ENCODE results near the gene GXYLT1. TPM values are rescaled to one million over a fixed set of nuclear protein-coding genes. Genes with fewer than 3 reads are reported as not detected.

GXYLT1 gene
- total RNA-seq, 1 donor from 2014 or later = 5.4 TPM

GRCh38 chr12:42163913-42164312, 19.2 kb upstream of the GXYLT1 start:
- intact Hi-C loops (cut with micrococcal nuclease) = no loop called here
- no peak for DNase-seq
- H3K27me3 ChIP-seq (ENCODE audit: low read depth) = no peaks in the 10 kb centered on the region
- TF ChIP-seq, protein P1, sequence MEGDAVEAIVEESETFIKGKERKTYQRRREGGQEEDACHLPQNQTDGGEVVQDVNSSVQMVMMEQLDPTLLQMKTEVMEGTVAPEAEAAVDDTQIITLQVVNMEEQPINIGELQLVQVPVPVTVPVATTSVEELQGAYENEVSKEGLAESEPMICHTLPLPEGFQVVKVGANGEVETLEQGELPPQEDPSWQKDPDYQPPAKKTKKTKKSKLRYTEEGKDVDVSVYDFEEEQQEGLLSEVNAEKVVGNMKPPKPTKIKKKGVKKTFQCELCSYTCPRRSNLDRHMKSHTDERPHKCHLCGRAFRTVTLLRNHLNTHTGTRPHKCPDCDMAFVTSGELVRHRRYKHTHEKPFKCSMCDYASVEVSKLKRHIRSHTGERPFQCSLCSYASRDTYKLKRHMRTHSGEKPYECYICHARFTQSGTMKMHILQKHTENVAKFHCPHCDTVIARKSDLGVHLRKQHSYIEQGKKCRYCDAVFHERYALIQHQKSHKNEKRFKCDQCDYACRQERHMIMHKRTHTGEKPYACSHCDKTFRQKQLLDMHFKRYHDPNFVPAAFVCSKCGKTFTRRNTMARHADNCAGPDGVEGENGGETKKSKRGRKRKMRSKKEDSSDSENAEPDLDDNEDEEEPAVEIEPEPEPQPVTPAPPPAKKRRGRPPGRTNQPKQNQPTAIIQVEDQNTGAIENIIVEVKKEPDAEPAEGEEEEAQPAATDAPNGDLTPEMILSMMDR (IDR thresholded peaks at IDR 0.05; ENCODE audit: borderline replicate concordance) = no peak
- H3K4me3 ChIP-seq = no peak overlapping the region
- H3K36me3 ChIP-seq = peaks cover 28% of the 10 kb centered on the region
- H3K4me1 ChIP-seq = peaks cover 25% of the 10 kb centered on the region
- no peaks in the 10 kb centered on the region for H3K9me3 ChIP-seq (replicated peaks)
- no peak overlapping the region for H3K27ac ChIP-seq (replicated peaks)

DNA sequence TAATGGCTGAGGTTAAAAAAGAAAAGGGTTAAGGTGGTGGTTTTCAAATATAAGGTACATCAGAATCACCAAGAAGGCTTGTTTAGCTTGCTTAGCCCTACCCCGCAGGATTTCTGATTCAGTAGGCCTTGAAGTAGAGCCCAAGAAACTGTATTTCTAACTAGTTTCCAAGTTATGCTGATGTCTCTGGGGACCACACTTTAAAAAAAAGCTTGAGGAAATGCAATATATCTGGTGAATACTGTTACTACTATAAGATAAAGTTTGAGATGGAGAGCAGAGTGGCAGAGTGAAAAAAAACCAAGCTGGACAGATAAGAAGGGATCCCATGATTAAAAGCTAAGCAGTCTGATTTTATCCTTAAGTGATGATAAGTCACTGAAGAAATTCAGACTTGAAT, 18.3 kb upstream of the GXYLT1 start:
- peaks cover 25% of the 10 kb centered on the region for H3K4me1 ChIP-seq
- H3K27me3 ChIP-seq (ENCODE audit: low read depth) = no peaks in the 10 kb centered on the region
- no peak overlapping the region for H3K4me3 ChIP-seq
- peaks cover 38% of the 10 kb centered on the region for H3K36me3 ChIP-seq
- TF ChIP-seq, protein P1 (IDR thresholded peaks at IDR 0.05; ENCODE audit: borderline replicate concordance) = no peak
- no peak overlapping the region for H3K27ac ChIP-seq (replicated peaks)
- no peaks in the 10 kb centered on the region for H3K9me3 ChIP-seq (replicated peaks)
- DNase-seq = no peak
- intact Hi-C loops (cut with micrococcal nuclease) = no loop called here

GRCh38 chr12:42162193-42162592, 17.5 kb upstream of the GXYLT1 start:
- Histone ChIP-seq H3K4me3 (no peak overlapping the region), H3K36me3 (peaks cover 38% of the 10 kb centered on the region), H3K9me3 (replicated peaks) (no peaks in the 10 kb centered on the region), H3K27ac (replicated peaks) (no peak overlapping the region), H3K27me3 (ENCODE audit: low read depth) (no peaks in the 10 kb centered on the region), H3K4me1 (peaks cover 25% of the 10 kb centered on the region)
- TF ChIP-seq, protein P1 (IDR thresholded peaks at IDR 0.05; ENCODE audit: borderline replicate concordance) = no peak
- no peak for DNase-seq
- intact Hi-C loops (cut with micrococcal nuclease) = no loop called here

DNA sequence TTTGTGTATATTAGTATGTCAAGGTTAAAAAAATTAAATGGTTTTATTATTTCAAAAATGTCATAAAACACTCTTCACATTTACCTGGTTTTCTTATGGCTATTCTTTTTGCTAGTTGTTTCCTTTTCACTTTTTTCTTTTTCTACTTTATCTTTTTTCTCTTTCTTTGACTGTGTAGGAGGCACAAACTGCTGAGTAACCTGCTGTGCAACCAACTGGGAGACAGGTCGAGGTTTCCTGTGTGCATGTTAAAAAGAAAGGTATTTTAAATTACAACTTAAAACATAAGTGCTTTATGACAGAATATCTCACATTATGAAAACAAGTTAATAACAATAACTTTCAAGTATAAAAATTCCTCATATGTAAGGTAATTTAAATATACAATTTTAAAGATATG, 16.9 kb upstream of the GXYLT1 start:
- TF ChIP-seq, protein P1 (IDR thresholded peaks at IDR 0.05; ENCODE audit: borderline replicate concordance) = no peak
- intact Hi-C loops (cut with micrococcal nuclease) = no loop called here

GRCh38 chr12:42156232-42156631, 11.6 kb upstream of the GXYLT1 start:
- H3K4me3 ChIP-seq = no peak overlapping the region
- no peaks in the 10 kb centered on the region for H3K4me1 ChIP-seq
- H3K27ac ChIP-seq (replicated peaks) = no peak overlapping the region
- no peaks in the 10 kb centered on the region for H3K9me3 ChIP-seq (replicated peaks)
- H3K27me3 ChIP-seq (ENCODE audit: low read depth) = no peaks in the 10 kb centered on the region
- intact Hi-C loops (cut with micrococcal nuclease) = no loop called here
- peaks cover 33% of the 10 kb centered on the region for H3K36me3 ChIP-seq
- TF ChIP-seq, protein P1 (IDR thresholded peaks at IDR 0.05; ENCODE audit: borderline replicate concordance) = no peak
- DNase-seq = no peak

More for the DNA sequence above, 16.9 kb upstream of the GXYLT1 start:
- no peaks in the 10 kb centered on the region for H3K27me3 ChIP-seq (ENCODE audit: low read depth)
- peaks cover 25% of the 10 kb centered on the region for H3K4me1 ChIP-seq
- H3K9me3 ChIP-seq (replicated peaks) = no peaks in the 10 kb centered on the region
- H3K36me3 ChIP-seq = peaks cover 38% of the 10 kb centered on the region
- no peak overlapping the region for H3K27ac ChIP-seq (replicated peaks)
- DNase-seq = no peak
- no peak overlapping the region for H3K4me3 ChIP-seq

All from left ventricle myocardium inferior (tissue), 1 donor.